HG02678 (cell line): Measurements from ENCODE around the gene AKT3.
"Not testable (repeated sequence)": the region's sequence is repeated elsewhere in the genome, so short reads cannot be mapped to it uniquely, and the experiment has no call there.

ENCODE experiments used
- ATAC-seq: cut with Tn5 transposase; IDR thresholded peaks from one replicate; pipeline ENCODE4 v1.9.1; 2021; ENCODE audit warnings: mild to moderate bottlenecking, moderate library complexity; ENCODE audit not compliant: unreplicated experiment

Gene AKT3

GRCh38 chr1:243850202-243850451 is at the start of gene AKT3:
Gene AKT3 (minus strand): TSS chr1:243850243. CDS start chr1:243843170, 7,073 bp downstream.
- peak; percentile 66 for ATAC-seq

- no peak for ATAC-seq
Observed at GRCh38 chr1:243898278-243898677, 48.2 kb upstream of the AKT3 start.

GRCh38 chr1:243896313-243896712 is 46.3 kb upstream of the AKT3 start:
- ATAC-seq = no peak

- no peak for ATAC-seq
Observed at GRCh38 chr1:243892456-243892855, 42.4 kb upstream of the AKT3 start.

GRCh38 chr1:243890576-243890975 is 40.5 kb upstream of the AKT3 start:
- no peak for ATAC-seq

- ATAC-seq = no peak
Observed at GRCh38 chr1:243885806-243886205, 35.8 kb upstream of the AKT3 start.

GRCh38 chr1:243884603-243885002 is 34.6 kb upstream of the AKT3 start:
- ATAC-seq = no peak

GRCh38 chr1:243883551-243883950 is 33.5 kb upstream of the AKT3 start:
- ATAC-seq = no peak

GRCh38 chr1:243882276-243882675 is 32.2 kb upstream of the AKT3 start:
- no peak for ATAC-seq

- not testable (repeated sequence) for ATAC-seq
Observed at GRCh38 chr1:243877058-243877457, 27.0 kb upstream of the AKT3 start.

- ATAC-seq = no peak
Observed at GRCh38 chr1:243855616-243856318, 5.7 kb upstream of the AKT3 start.

- no peak for ATAC-seq
Observed at GRCh38 chr1:243851765-243852164, 1.7 kb upstream of the AKT3 start.

- no peak for ATAC-seq
Observed at GRCh38 chr1:243851257-243851756, 1.3 kb upstream of the AKT3 start.

GRCh38 chr1:243850452-243851256 is 611 bp upstream of the AKT3 start:
- ATAC-seq = peak; percentile 51

GRCh38 chr1:243849421-243850201 is 432 bp downstream of the AKT3 start:
- peak; percentile 18 for ATAC-seq

- ATAC-seq = peak; percentile 17
Observed at GRCh38 chr1:243848858-243849420, 1.1 kb downstream of the AKT3 start.

- no peak for ATAC-seq
Observed at GRCh38 chr1:243848165-243848857, 1.7 kb downstream of the AKT3 start.

GRCh38 chr1:243846761-243847160 is 3.3 kb downstream of the AKT3 start:
- no peak for ATAC-seq

- ATAC-seq = no peak
Observed at GRCh38 chr1:243845888-243846287, 4.2 kb downstream of the AKT3 start.

- no peak for ATAC-seq
Observed at GRCh38 chr1:243844186-243844585, 5.9 kb downstream of the AKT3 start.
